ENCODE data around the gene SOX4. TPM values are rescaled to one million over a fixed set of nuclear protein-coding genes. Genes with fewer than 3 reads are reported as not detected.

The SOX4 gene
- total RNA-seq, 6 donors from 2014 or later = 16.4 to 23.4 (median 20.7) TPM

GRCh38 chr6:21556968-21557721, 36.4 kb upstream of the SOX4 start:
- Histone ChIP-seq H3K9me3 (no peaks in the 10 kb centered on the region), H3K4me3 (no peak overlapping the region), H3K36me3 (no peaks in the 10 kb centered on the region), H3K4me1 (no peaks in the 10 kb centered on the region), H3K27me3 (no peaks in the 10 kb centered on the region), H3K27ac (no peak overlapping the region)
- 65 to 69% methylated on average over 5 of the region's 5 CpGs for WGBS, 2 donors
- TF ChIP-seq POLR2AphosphoS5 (IDR thresholded peaks at IDR 0.05) (no peak), CTCF (IDR thresholded peaks at IDR 0.05) (no peak), POLR2A (IDR thresholded peaks at IDR 0.05) (no peak), EP300 (IDR thresholded peaks at IDR 0.05) (no peak)
- ATAC-seq (ENCODE audit: low FRiP score in 2 of 2) (no peak), DNase-seq (no peak)

- WGBS, 2 donors = 87 to 88% methylated on average over 3 of the region's 3 CpGs
- TF ChIP-seq POLR2AphosphoS5 (IDR thresholded peaks at IDR 0.05) (no peak), POLR2A (IDR thresholded peaks at IDR 0.05) (no peak), CTCF (IDR thresholded peaks at IDR 0.05) (no peak), EP300 (IDR thresholded peaks at IDR 0.05) (no peak)
- H3K4me3 ChIP-seq = no peak overlapping the region
- ATAC-seq (ENCODE audit: low FRiP score in 2 of 2) (no peak), DNase-seq (no peak)
- H3K27me3 ChIP-seq = no peaks in the 10 kb centered on the region
- no peak overlapping the region for H3K27ac ChIP-seq
- no peaks in the 10 kb centered on the region for H3K9me3 ChIP-seq
- H3K36me3 ChIP-seq = no peaks in the 10 kb centered on the region
- H3K4me1 ChIP-seq = no peaks in the 10 kb centered on the region
Measured at GRCh38 chr6:21559238-21559637, 34.3 kb upstream of the SOX4 start.

GRCh38 chr6:21560249-21560648, 33.3 kb upstream of the SOX4 start:
- Histone ChIP-seq H3K27me3 (no peaks in the 10 kb centered on the region), H3K9me3 (no peaks in the 10 kb centered on the region), H3K4me3 (no peak overlapping the region), H3K4me1 (no peaks in the 10 kb centered on the region), H3K27ac (no peak overlapping the region), H3K36me3 (no peaks in the 10 kb centered on the region)
- TF ChIP-seq CTCF (IDR thresholded peaks at IDR 0.05) (no peak), POLR2A (IDR thresholded peaks at IDR 0.05) (no peak), POLR2AphosphoS5 (IDR thresholded peaks at IDR 0.05) (no peak), EP300 (IDR thresholded peaks at IDR 0.05) (no peak)
- no peak for ATAC-seq (ENCODE audit: low FRiP score in 2 of 2)
- WGBS, 2 donors = 76 to 85% methylated on average over 2 of the region's 2 CpGs
- DNase-seq = no peak

GRCh38 chr6:21565431-21565830, 28.1 kb upstream of the SOX4 start:
- no peak for ATAC-seq (ENCODE audit: low FRiP score in 2 of 2)
- Histone ChIP-seq H3K9me3 (no peaks in the 10 kb centered on the region), H3K27me3 (no peaks in the 10 kb centered on the region), H3K4me1 (no peaks in the 10 kb centered on the region), H3K36me3 (no peaks in the 10 kb centered on the region), H3K4me3 (no peak overlapping the region), H3K27ac (no peak overlapping the region)
- WGBS, 2 donors = 79 to 97% methylated on average over 1 of the region's 1 CpG
- DNase-seq = no peak
- TF ChIP-seq EP300 (IDR thresholded peaks at IDR 0.05) (no peak), POLR2AphosphoS5 (IDR thresholded peaks at IDR 0.05) (no peak), POLR2A (IDR thresholded peaks at IDR 0.05) (no peak), CTCF (IDR thresholded peaks at IDR 0.05) (no peak)

- no peaks in the 10 kb centered on the region for H3K4me1 ChIP-seq
- no peak for ATAC-seq (ENCODE audit: low FRiP score in 2 of 2)
- H3K36me3 ChIP-seq = no peaks in the 10 kb centered on the region
- peaks cover 0 to 19% (median 0%) of the 10 kb centered on the region in 4 donors for H3K9me3 ChIP-seq
- DNase-seq = no peak
- H3K27me3 ChIP-seq = no peaks in the 10 kb centered on the region
- no peak overlapping the region for H3K27ac ChIP-seq
- no peak for TF ChIP-seq POLR2AphosphoS5 (IDR thresholded peaks at IDR 0.05)
- no peak for TF ChIP-seq CTCF (IDR thresholded peaks at IDR 0.05)
- no peak for TF ChIP-seq EP300 (IDR thresholded peaks at IDR 0.05)
- no peak for TF ChIP-seq POLR2A (IDR thresholded peaks at IDR 0.05)
- no peak overlapping the region for H3K4me3 ChIP-seq
Measured at GRCh38 chr6:21578523-21578922, 15.0 kb upstream of the SOX4 start.

Measured in upper lobe of left lung (tissue), 6 donors.